Trophoblast cell (in vitro differentiated cells and primary cell): ENCODE results near the gene GLIS2.
A peak's percentile ranks its signal among the peaks of the same experiment; 100 is the strongest.

ENCODE experiments used
- DNase-seq, 2 donors: peaks; one replicate each; pipeline ENCODE4 v3.0.0-alpha.2; 2016
- H2AFZ ChIP-seq: 2 replicates; pipeline ENCODE4 v1.6.1; 2013; ENCODE audit warnings: low read length, moderate library complexity, mild to moderate bottlenecking; ENCODE audit not compliant: insufficient read depth, poor library complexity
- H2AK5ac ChIP-seq: 2 replicates; pipeline ENCODE4 v1.6.1; 2013; ENCODE audit warnings: mild to moderate bottlenecking, low read length
- H2BK120ac ChIP-seq: 2 replicates; pipeline ENCODE4 v1.6.1; 2013; ENCODE audit warnings: low read length, mild to moderate bottlenecking, moderate library complexity; ENCODE audit not compliant: insufficient read depth, poor library complexity
- H2BK12ac ChIP-seq: 2 replicates; pipeline ENCODE4 v1.6.1; 2013; ENCODE audit warnings: mild to moderate bottlenecking, low read length, moderate library complexity
- H2BK5ac ChIP-seq: 2 replicates; pipeline ENCODE4 v1.6.1; 2013; ENCODE audit warnings: low read length, low read depth, moderate library complexity, mild to moderate bottlenecking; ENCODE audit not compliant: poor library complexity
- H3K14ac ChIP-seq: 2 replicates; pipeline ENCODE4 v1.6.1; 2013; ENCODE audit warnings: mild to moderate bottlenecking, low read length
- H3K18ac ChIP-seq: 2 replicates; pipeline ENCODE4 v1.6.1; 2013; ENCODE audit warnings: mild to moderate bottlenecking, low read length
- H3K23ac ChIP-seq: 2 replicates; pipeline ENCODE4 v1.6.1; 2013; ENCODE audit warnings: low read length
- H3K27ac ChIP-seq: 2 replicates; pipeline ENCODE4 v1.5.1; 2013; ENCODE audit warnings: low read depth, mild to moderate bottlenecking, inconsistent platforms, low read length, moderate library complexity
- H3K27me3 ChIP-seq: 2 replicates; pipeline ENCODE4 v1.6.1; 2013; ENCODE audit warnings: inconsistent platforms, mild to moderate bottlenecking, low read length, moderate library complexity; ENCODE audit not compliant: insufficient read depth
- H3K36me3 ChIP-seq, 2 experiments: 1 replicate in 1 of 2; 2 replicates in 1 of 2; pipeline ENCODE4 v1.6.1; 2013; ENCODE audit warnings: low read length in 2 of 2, mild to moderate bottlenecking in 2 of 2, moderate library complexity in 1 of 2; ENCODE audit not compliant: insufficient read depth in 2 of 2, control insufficient read depth in 1 of 2
- H3K4ac ChIP-seq: 2 replicates; pipeline ENCODE4 v1.6.1; 2013; ENCODE audit warnings: low read depth, mild to moderate bottlenecking, low read length, moderate library complexity
- H3K4me1 ChIP-seq, 2 experiments: 1 replicate in 1 of 2; 2 replicates in 1 of 2; pipeline ENCODE4 v1.6.1; 2013; ENCODE audit warnings: low read length in 2 of 2, mild to moderate bottlenecking in 2 of 2, moderate library complexity in 1 of 2; ENCODE audit not compliant: insufficient read depth in 2 of 2, control insufficient read depth in 1 of 2
- H3K4me2 ChIP-seq: 2 replicates; pipeline ENCODE4 v1.6.1; 2013; ENCODE audit warnings: inconsistent platforms, mild to moderate bottlenecking, low read length, moderate library complexity
- H3K4me3 ChIP-seq: 2 replicates; pipeline ENCODE4 v1.5.1; 2013; ENCODE audit warnings: mild to moderate bottlenecking, low read depth, low read length, inconsistent platforms
- H3K79me1 ChIP-seq: one replicate; pipeline ENCODE4 v1.6.1; 2013; ENCODE audit warnings: low read length
- H3K79me2 ChIP-seq: 2 replicates; pipeline ENCODE4 v1.6.1; 2013; ENCODE audit warnings: low read length, mild to moderate bottlenecking; ENCODE audit not compliant: control insufficient read depth, insufficient read depth, poor library complexity
- H3K9ac ChIP-seq: 2 replicates; pipeline ENCODE4 v1.6.1; 2013; ENCODE audit warnings: mild to moderate bottlenecking, low read length
- H3K9me3 ChIP-seq: 2 replicates; pipeline ENCODE4 v1.6.1; 2013; ENCODE audit warnings: low read depth, mild to moderate bottlenecking, control low read depth, inconsistent platforms, low read length; ENCODE audit not compliant: insufficient read depth
- H4K12ac ChIP-seq: 2 replicates; pipeline ENCODE4 v1.6.1; 2013; ENCODE audit warnings: low read depth, mild to moderate bottlenecking, low read length, moderate library complexity
- H4K8ac ChIP-seq: 2 replicates; pipeline ENCODE4 v1.6.1; 2013; ENCODE audit warnings: low read depth, mild to moderate bottlenecking, low read length, moderate library complexity
- H4K91ac ChIP-seq: one replicate; pipeline ENCODE4 v1.6.1; 2013; ENCODE audit warnings: low read depth, mild to moderate bottlenecking, low read length, moderate library complexity
- WGBS: extraction: QIAGEN DNeasy Blood & Tissue Kit; methylation state at CpG from one replicate; pipeline ENCODE4 v1.1.7; 2013; ENCODE audit warnings: missing lambda C conversion rate; ENCODE audit not compliant: insufficient read length, insufficient coverage; ENCODE audit errors: extremely low coverage; 5-methylcytosine and 5-hydroxymethylcytosine counted together

GLIS2 gene

DNA sequence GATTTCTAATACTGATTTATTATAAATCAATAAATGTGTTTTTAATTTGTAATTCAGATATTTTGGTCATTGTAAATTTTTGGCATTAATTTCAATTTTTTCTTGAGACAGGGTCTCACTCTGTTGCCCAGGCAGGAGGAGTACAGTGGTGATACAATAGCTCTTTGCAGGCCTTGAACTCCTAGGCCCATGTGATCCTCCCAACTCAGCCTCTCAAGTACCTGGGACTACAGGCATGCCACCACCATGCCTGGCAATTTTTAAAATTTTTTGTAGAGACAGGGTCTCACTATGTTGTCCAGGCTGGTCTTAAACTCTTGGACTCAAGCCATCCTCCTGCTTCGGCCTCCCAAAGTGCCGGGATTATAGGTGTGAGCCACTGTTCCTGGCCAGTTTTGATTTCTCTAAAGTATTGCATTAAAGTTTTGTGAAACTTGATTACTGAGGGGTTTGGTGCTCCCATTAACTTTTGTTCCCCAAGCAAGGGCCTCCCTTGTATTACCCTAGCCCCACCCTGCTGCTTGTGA, 37.8 kb upstream of the GLIS2 start:
- Histone ChIP-seq H3K18ac (no peak overlapping the region), H3K23ac (no peak overlapping the region), H4K8ac (no peak overlapping the region), H2BK120ac (no peak overlapping the region), H4K12ac (no peak overlapping the region), H3K79me2 (peaks cover 5% of the 10 kb centered on the region), H3K36me3 (peaks cover 0 to 1% of the 10 kb centered on the region in 2 experiments), H3K79me1 (peaks cover 7% of the 10 kb centered on the region), H3K27me3 (no peaks in the 10 kb centered on the region), H3K9me3 (peaks cover 1% of the 10 kb centered on the region), H3K4ac (no peak overlapping the region), H3K14ac (no peak overlapping the region), H3K27ac (no peak overlapping the region), H3K4me3 (no peak overlapping the region), H2BK5ac (no peak overlapping the region), H2BK12ac (no peak overlapping the region), H2AK5ac (no peak overlapping the region), H4K91ac (no peak overlapping the region), H3K4me2 (no peak overlapping the region), H3K9ac (no peak overlapping the region), H2AFZ (no peak overlapping the region), H3K4me1 (no peaks in the 10 kb centered on the region)
- WGBS = no CpG with 5 or more reads among the region's 2 CpGs
- DNase-seq = no peak

DNA sequence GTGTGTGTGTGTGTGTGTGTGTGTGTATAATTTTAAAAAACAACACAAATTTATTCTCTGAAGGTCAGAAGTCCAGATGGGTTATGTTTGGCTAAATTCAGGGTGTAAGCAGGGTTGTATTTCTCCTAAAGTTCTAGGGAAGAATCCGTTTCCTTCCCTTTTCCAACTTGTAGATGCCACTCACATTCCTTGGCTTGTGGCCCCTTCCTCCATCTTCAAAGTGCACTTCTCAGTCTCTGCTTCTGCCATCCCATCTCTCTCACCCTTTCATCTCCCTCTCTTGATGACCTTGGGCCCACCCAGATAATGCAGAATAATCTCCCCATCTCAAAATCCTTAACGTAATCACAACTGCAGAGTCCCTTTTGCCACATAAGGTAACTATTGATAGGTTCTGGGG, 35.2 kb upstream of the GLIS2 start:
- Histone ChIP-seq H4K91ac (no peak overlapping the region), H3K36me3 (peaks cover 0 to 1% of the 10 kb centered on the region in 2 experiments), H2AFZ (no peak overlapping the region), H3K4me1 (peaks cover 0 to 4% of the 10 kb centered on the region in 2 experiments), H3K79me1 (no peaks in the 10 kb centered on the region), H2BK5ac (no peak overlapping the region), H3K27me3 (no peaks in the 10 kb centered on the region), H4K12ac (no peak overlapping the region), H3K27ac (no peak overlapping the region), H3K23ac (no peak overlapping the region), H3K4me3 (no peak overlapping the region), H3K9me3 (peaks cover 1% of the 10 kb centered on the region), H3K14ac (no peak overlapping the region), H2AK5ac (no peak overlapping the region), H3K79me2 (no peaks in the 10 kb centered on the region), H2BK120ac (no peak overlapping the region), H4K8ac (no peak overlapping the region), H2BK12ac (no peak overlapping the region), H3K4me2 (no peak overlapping the region), H3K9ac (no peak overlapping the region), H3K4ac (no peak overlapping the region), H3K18ac (no peak overlapping the region)
- DNase-seq = no peak
- no CpG with 5 or more reads among the region's 2 CpGs for WGBS

DNA sequence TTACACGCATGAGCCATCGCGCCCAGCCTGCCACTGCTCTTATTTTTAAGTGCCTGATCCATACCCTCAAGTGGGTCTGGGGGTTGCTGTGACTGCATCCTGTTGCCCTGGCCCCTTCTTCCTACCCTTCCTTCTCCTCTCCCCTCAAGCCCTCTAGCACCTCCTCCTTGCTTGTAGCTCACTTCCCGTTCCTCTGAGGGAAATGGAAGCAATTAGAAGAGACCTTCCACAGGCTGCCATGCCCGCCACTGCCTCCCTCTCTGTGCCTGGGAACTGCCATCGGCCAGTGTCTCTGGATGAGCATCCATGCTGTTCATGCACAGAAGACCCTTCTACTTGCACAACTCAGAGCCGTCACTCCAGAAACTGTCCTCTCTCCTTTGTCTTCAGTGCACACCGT, 32.4 kb upstream of the GLIS2 start:
- Histone ChIP-seq H3K79me2 (no peaks in the 10 kb centered on the region), H2BK12ac (no peak overlapping the region), H4K8ac (no peak overlapping the region), H3K18ac (no peak overlapping the region), H3K79me1 (no peaks in the 10 kb centered on the region), H3K23ac (no peak overlapping the region), H3K9ac (no peak overlapping the region), H3K14ac (no peak overlapping the region), H2AK5ac (peak overlapping the region; percentile 30), H3K27ac (no peak overlapping the region), H4K91ac (no peak overlapping the region), H3K4me2 (no peak overlapping the region), H2BK120ac (no peak overlapping the region), H3K4me1 (peaks cover under 1 to 4% of the 10 kb centered on the region in 2 experiments), H4K12ac (no peak overlapping the region), H3K9me3 (peaks cover 1% of the 10 kb centered on the region), H2AFZ (no peak overlapping the region), H3K36me3 (peaks cover 0 to 1% of the 10 kb centered on the region in 2 experiments), H3K27me3 (no peaks in the 10 kb centered on the region), H3K4me3 (peak overlapping the region; percentile 19), H3K4ac (no peak overlapping the region), H2BK5ac (no peak overlapping the region)
- WGBS = no CpG with 5 or more reads among the region's 8 CpGs
- no peak for DNase-seq

DNA sequence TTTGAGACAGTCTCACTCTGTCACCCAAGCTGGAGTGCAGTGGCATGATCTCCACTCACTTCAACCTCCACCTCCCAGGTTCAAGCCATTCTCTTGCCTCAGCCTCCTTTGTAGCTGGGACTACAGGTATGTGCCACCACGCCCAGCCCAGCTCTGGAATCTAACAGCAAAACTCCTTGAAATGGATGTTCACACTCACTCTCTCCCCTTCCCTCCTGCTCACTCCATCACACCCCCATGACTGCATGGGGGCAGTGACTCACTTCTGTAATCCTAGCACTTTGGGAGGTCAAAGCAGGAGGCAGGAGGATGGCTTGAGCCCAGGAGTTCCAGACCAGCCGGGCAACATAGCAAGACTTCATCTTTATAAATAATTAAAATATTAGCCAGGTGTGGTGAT, 31.9 kb upstream of the GLIS2 start:
- no peak overlapping the region for H3K4ac ChIP-seq
- no peak overlapping the region for H3K18ac ChIP-seq
- H2AFZ ChIP-seq = no peak overlapping the region
- H2BK12ac ChIP-seq = no peak overlapping the region
- H3K79me1 ChIP-seq = no peaks in the 10 kb centered on the region
- H2AK5ac ChIP-seq = no peak overlapping the region
- no peak overlapping the region for H4K8ac ChIP-seq
- H3K27ac ChIP-seq = no peak overlapping the region
- no CpG with 5 or more reads among the region's 2 CpGs for WGBS
- H3K4me3 ChIP-seq = no peak overlapping the region
- H3K4me1 ChIP-seq = peaks cover 4% of the 10 kb centered on the region in 2 experiments
- H3K9me3 ChIP-seq = peaks cover 1% of the 10 kb centered on the region
- H3K9ac ChIP-seq = no peak overlapping the region
- H3K27me3 ChIP-seq = no peaks in the 10 kb centered on the region
- peak; percentile 94 to 96 for DNase-seq
- H3K79me2 ChIP-seq = no peaks in the 10 kb centered on the region
- H2BK120ac ChIP-seq = no peak overlapping the region
- H4K91ac ChIP-seq = no peak overlapping the region
- peaks cover 0 to 1% of the 10 kb centered on the region in 2 experiments for H3K36me3 ChIP-seq
- no peak overlapping the region for H3K14ac ChIP-seq
- H2BK5ac ChIP-seq = no peak overlapping the region
- H4K12ac ChIP-seq = no peak overlapping the region
- no peak overlapping the region for H3K23ac ChIP-seq
- H3K4me2 ChIP-seq = no peak overlapping the region
